ENCODE results near the gene GALNT7. TPM values are rescaled to one million over a fixed set of nuclear protein-coding genes. Genes with fewer than 3 reads are reported as not detected.

GALNT7 gene
- polyA plus RNA-seq, 1 of the 3 experiments (the other 2 are of a cell fraction): 14.8 TPM

DNA sequence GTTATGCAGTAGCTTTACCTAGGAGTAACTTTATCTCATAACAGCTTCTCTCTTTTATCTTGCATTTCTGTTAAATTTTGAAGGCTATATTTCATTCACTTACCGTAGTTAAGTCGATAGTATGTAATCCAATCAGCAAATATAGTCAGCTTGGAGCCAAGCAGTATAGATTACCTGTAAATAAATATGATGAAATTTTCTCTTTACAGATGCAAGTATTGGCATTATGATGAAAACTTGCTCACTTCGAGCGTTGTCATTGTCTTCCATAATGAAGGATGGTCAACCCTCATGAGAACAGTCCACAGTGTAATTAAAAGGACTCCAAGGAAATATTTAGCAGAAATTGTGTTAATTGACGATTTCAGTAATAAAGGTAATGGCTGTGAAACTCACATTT lies 123.3 kb downstream of the GALNT7 start:
- H3F3A ChIP-seq (replicated peaks; ENCODE audit: insufficient read depth): peaks cover 3% of the 10 kb centered on the region
- DNase-seq: no peak
- no peak overlapping the region for H2AFZ ChIP-seq (ENCODE audit: low read depth)
- CTCF ChIA-PET: interaction anchor here (1.4 to 2.9 kb wide), 2 partner anchors 10 to 278 kb away, joined by 5 to 42 read pairs; no protein-coding TSS in a partner anchor
- peaks cover 0 to 5% of the 10 kb centered on the region in 2 experiments; a peak in 1 of 4 replicates for H3K4me1 ChIP-seq (ENCODE audit: control insufficient read depth in 1 of 2, insufficient read depth in 2 of 2, low read depth in 1 of 2, low read length in 1 of 2)
- 97% methylated on average over 5 of the region's 5 CpGs for WGBS (ENCODE audit: low lambda C conversion rate)
- H3K9me3 ChIP-seq: no peaks in the 10 kb centered on the region
- H3K36me3 ChIP-seq (replicated peaks in 1 of 2; ENCODE audit: control insufficient read depth in 1 of 2, insufficient read depth in 2 of 2, low read length in 1 of 2): peaks cover 0 to 5% of the 10 kb centered on the region in 2 experiments
- no peak for TF ChIP-seq MEF2A (IDR thresholded peaks at IDR 0.05; ENCODE audit: borderline replicate concordance, low read depth)
- TF ChIP-seq, protein P1, sequence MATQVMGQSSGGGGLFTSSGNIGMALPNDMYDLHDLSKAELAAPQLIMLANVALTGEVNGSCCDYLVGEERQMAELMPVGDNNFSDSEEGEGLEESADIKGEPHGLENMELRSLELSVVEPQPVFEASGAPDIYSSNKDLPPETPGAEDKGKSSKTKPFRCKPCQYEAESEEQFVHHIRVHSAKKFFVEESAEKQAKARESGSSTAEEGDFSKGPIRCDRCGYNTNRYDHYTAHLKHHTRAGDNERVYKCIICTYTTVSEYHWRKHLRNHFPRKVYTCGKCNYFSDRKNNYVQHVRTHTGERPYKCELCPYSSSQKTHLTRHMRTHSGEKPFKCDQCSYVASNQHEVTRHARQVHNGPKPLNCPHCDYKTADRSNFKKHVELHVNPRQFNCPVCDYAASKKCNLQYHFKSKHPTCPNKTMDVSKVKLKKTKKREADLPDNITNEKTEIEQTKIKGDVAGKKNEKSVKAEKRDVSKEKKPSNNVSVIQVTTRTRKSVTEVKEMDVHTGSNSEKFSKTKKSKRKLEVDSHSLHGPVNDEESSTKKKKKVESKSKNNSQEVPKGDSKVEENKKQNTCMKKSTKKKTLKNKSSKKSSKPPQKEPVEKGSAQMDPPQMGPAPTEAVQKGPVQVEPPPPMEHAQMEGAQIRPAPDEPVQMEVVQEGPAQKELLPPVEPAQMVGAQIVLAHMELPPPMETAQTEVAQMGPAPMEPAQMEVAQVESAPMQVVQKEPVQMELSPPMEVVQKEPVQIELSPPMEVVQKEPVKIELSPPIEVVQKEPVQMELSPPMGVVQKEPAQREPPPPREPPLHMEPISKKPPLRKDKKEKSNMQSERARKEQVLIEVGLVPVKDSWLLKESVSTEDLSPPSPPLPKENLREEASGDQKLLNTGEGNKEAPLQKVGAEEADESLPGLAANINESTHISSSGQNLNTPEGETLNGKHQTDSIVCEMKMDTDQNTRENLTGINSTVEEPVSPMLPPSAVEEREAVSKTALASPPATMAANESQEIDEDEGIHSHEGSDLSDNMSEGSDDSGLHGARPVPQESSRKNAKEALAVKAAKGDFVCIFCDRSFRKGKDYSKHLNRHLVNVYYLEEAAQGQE (IDR thresholded peaks at IDR 0.05; ENCODE audit: low read depth, low read length): no peak
- no peaks in the 10 kb centered on the region for H3K27me3 ChIP-seq (ENCODE audit: insufficient read depth)
- H3K4me3 ChIP-seq (ENCODE audit: low read depth in 2 of 2, low read length in 1 of 2): no peak overlapping the region
- H3K9ac ChIP-seq: no peak overlapping the region
- H3K4me2 ChIP-seq: no peak overlapping the region
- H3K27ac ChIP-seq (ENCODE audit: low read depth in 2 of 2, low read length in 1 of 2): no peak overlapping the region
- no peaks in the 10 kb centered on the region for H4K20me1 ChIP-seq (ENCODE audit: insufficient read depth)
- no peaks in the 10 kb centered on the region for H3K9me2 ChIP-seq
- H3K79me2 ChIP-seq (ENCODE audit: insufficient read depth): no peaks in the 10 kb centered on the region
- POLR2A ChIA-PET: no interaction called here

DNA sequence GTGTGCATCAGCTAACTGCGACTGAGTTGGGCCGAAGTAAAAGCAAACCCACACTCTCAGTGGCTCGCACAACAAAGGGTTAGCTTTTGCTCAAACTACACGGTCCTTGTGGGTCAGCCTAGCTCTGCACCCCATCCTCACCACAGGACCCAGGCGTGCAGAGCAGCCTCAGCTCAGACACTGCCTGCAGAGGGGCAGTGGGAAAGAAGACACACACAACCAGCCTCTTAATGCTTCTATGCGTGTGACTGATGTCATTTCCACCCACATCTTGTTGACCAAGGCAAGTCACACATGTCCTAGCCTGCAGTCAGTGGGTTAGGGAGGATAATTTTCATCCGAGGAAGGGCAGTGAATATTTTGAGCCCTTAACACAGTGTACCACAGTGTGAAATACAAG lies 125.1 kb downstream of the GALNT7 start:
- Histone ChIP-seq H3K4me2 (no peak overlapping the region), H4K20me1 (ENCODE audit: insufficient read depth) (no peaks in the 10 kb centered on the region), H3K79me2 (ENCODE audit: insufficient read depth) (no peaks in the 10 kb centered on the region), H3K36me3 (replicated peaks in 1 of 2; ENCODE audit: control insufficient read depth in 1 of 2, insufficient read depth in 2 of 2, low read length in 1 of 2) (peaks cover 0 to 10% of the 10 kb centered on the region in 2 experiments), H3K4me1 (ENCODE audit: control insufficient read depth in 1 of 2, insufficient read depth in 2 of 2, low read depth in 1 of 2, low read length in 1 of 2) (peaks cover 0 to 5% of the 10 kb centered on the region in 2 experiments; a peak in 1 of 4 replicates), H3F3A (replicated peaks; ENCODE audit: insufficient read depth) (peaks cover 3% of the 10 kb centered on the region), H3K9me2 (no peaks in the 10 kb centered on the region), H3K9ac (no peak overlapping the region), H2AFZ (ENCODE audit: low read depth) (no peak overlapping the region), H3K4me3 (ENCODE audit: low read depth in 2 of 2, low read length in 1 of 2) (no peak overlapping the region), H3K9me3 (no peaks in the 10 kb centered on the region), H3K27ac (ENCODE audit: low read depth in 2 of 2, low read length in 1 of 2) (no peak overlapping the region), H3K27me3 (ENCODE audit: insufficient read depth) (no peaks in the 10 kb centered on the region)
- DNase-seq: no peak
- ChIA-PET POLR2A (no interaction called here), CTCF (interaction anchor here (1.0 to 2.9 kb wide), 6 partner anchors 8 to 295 kb away, joined by 3 to 42 read pairs (median 4); no protein-coding TSS in a partner anchor)
- TF ChIP-seq EZH2phosphoT487 (IDR thresholded peaks at IDR 0.05; ENCODE audit: borderline replicate concordance, low read depth) (no peak), EP300 (IDR thresholded peaks at IDR 0.05; ENCODE audit: borderline replicate concordance in 1 of 2, low read depth in 1 of 2, low read length in 1 of 2) (no peak), RAD21 (IDR thresholded peaks at IDR 0.05; ENCODE audit: low read length) (no peak)
- TF ChIP-seq, protein P2, sequence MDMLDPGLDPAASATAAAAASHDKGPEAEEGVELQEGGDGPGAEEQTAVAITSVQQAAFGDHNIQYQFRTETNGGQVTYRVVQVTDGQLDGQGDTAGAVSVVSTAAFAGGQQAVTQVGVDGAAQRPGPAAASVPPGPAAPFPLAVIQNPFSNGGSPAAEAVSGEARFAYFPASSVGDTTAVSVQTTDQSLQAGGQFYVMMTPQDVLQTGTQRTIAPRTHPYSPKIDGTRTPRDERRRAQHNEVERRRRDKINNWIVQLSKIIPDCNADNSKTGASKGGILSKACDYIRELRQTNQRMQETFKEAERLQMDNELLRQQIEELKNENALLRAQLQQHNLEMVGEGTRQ (IDR thresholded peaks at IDR 0.05; ENCODE audit: borderline replicate concordance, low read depth, low read length): no peak
- WGBS (ENCODE audit: low lambda C conversion rate): 95% methylated on average over 7 of the region's 7 CpGs
